B cell (primary cell): ENCODE data around the gene OR52A1. TPM values are rescaled to one million over a fixed set of nuclear protein-coding genes. Genes with fewer than 3 reads are reported as not detected.

Experiments used
- ATAC-seq: fragments of 200-7000 bp; cut with Tn5 transposase; one replicate; pipeline ENCODE4 v1.10.0; 2021; ENCODE audit warnings: low read depth, mild to moderate bottlenecking, moderate number of reproducible peaks, moderate library complexity
- CTCF ChIA-PET: fragments of 350-600 bp; sonication (Branson Sonifier 250); formaldehyde crosslinking; loops from one replicate; lab custom pipeline; 2021; ENCODE audit warnings: antibody characterized with exemption, inconsistent platforms; lab: Charles Lee
- POLR2A ChIA-PET: fragments of 350-600 bp; sonication (Branson Sonifier 250); formaldehyde crosslinking; loops from one replicate; lab custom pipeline; 2021; ENCODE audit warnings: antibody characterized with exemption; lab: Charles Lee
- DNase-seq: peaks from one replicate; pipeline ENCODE4 v3.0.0; 2013
- H2AFZ ChIP-seq: 2 replicates; pipeline ENCODE4 v1.6.1; 2012; ENCODE audit warnings: mild to moderate bottlenecking, low read depth, low read length; ENCODE audit not compliant: insufficient read depth, poor library complexity, severe bottlenecking
- H3K27ac ChIP-seq, 2 donors: 1 replicate in 1 of 2; 2 replicates in 1 of 2; pipeline ENCODE4 v1.5.1; 2012 to 2013; ENCODE audit warnings: low read length in 2 of 2, mild to moderate bottlenecking in 2 of 2, moderate library complexity in 1 of 2
- H3K27me3 ChIP-seq, 4 experiments: fragments of 200-600 bp in 1 of 4; sonication (generic) in 1 of 4; replicated peaks in 1 of 4; 1 replicate in 2 of 4; 2 replicates in 2 of 4; pipeline versions ENCODE4 v1.6.1 to v1.7.0; 2013 to 2016; ENCODE audit warnings: low read length in 3 of 4, mild to moderate bottlenecking in 2 of 4, mixed read lengths in 1 of 4, moderate library complexity in 1 of 4; ENCODE audit not compliant: insufficient read depth in 4 of 4, control insufficient read depth in 3 of 4; ENCODE audit errors: control extremely low read depth in 1 of 4
- H3K36me3 ChIP-seq, 2 experiments: replicated peaks in 1 of 2; 1 replicate in 1 of 2; 2 replicates in 1 of 2; pipeline versions ENCODE4 v1.6.1 to v1.7.1; 2013; ENCODE audit warnings: low read length in 1 of 2; ENCODE audit not compliant: insufficient read depth in 2 of 2, control insufficient read depth in 1 of 2; ENCODE audit errors: control extremely low read depth in 1 of 2, extremely low read depth in 1 of 2
- H3K4me1 ChIP-seq, 2 donors: fragments of 200-600 bp in 1 of 2; sonication (generic) in 1 of 2; 1 replicate in 1 of 2; 2 replicates in 1 of 2; pipeline versions ENCODE4 v1.5.1 to v1.6.1; 2013 to 2017; ENCODE audit warnings: low read length in 2 of 2; ENCODE audit not compliant: control insufficient read depth in 2 of 2, insufficient read depth in 2 of 2
- H3K4me2 ChIP-seq: replicated peaks from 2 replicates; pipeline ENCODE3; 2012; ENCODE audit warnings: mild to moderate bottlenecking, low read depth, low read length; ENCODE audit not compliant: poor library complexity, severe bottlenecking
- H3K4me3 ChIP-seq, 5 experiments: fragments of 200-600 bp in 1 of 5; sonication (generic) in 1 of 5; 1 replicate in 3 of 5; 2 replicates in 2 of 5; pipeline versions ENCODE4 v1.5.1 to v1.7.0; 2011 to 2016; ENCODE audit warnings: low read length in 4 of 5, mild to moderate bottlenecking in 4 of 5, low read depth in 2 of 5, control low read depth in 1 of 5, moderate library complexity in 1 of 5; ENCODE audit not compliant: insufficient read depth in 1 of 5; ENCODE audit errors: control extremely low read depth in 1 of 5, extremely low read depth in 1 of 5
- H3K79me2 ChIP-seq: fragments of 200-600 bp; sonication (generic); one replicate; pipeline ENCODE4 v1.6.0; 2016; ENCODE audit warnings: low read length; ENCODE audit not compliant: control insufficient read depth, insufficient read depth
- H3K9ac ChIP-seq: fragments of 200-600 bp; sonication (generic); 2 replicates; pipeline ENCODE4 v1.6.1; 2017; ENCODE audit warnings: mild to moderate bottlenecking, low read length, moderate library complexity
- H3K9me3 ChIP-seq, 3 donors: one replicate each; pipeline versions ENCODE4 v1.6.1 to v1.7.1; 2013; ENCODE audit warnings: low read length in 2 of 3; ENCODE audit not compliant: control insufficient read depth in 2 of 3, insufficient read depth in 1 of 3; ENCODE audit errors: control extremely low read depth in 1 of 3
- H4K20me1 ChIP-seq: 2 replicates; pipeline ENCODE4 v1.6.0; 2012; ENCODE audit warnings: mild to moderate bottlenecking, low read length; ENCODE audit not compliant: insufficient read depth, control insufficient read depth, poor library complexity, severe bottlenecking
- H3K27ac Mint-ChIP-seq: one replicate; pipeline ENCODE4 v1.8.0; 2021; ENCODE audit warnings: mixed read lengths
- H3K27me3 Mint-ChIP-seq: one replicate; pipeline ENCODE4 v1.8.0; 2021; ENCODE audit warnings: mixed read lengths
- H3K4me1 Mint-ChIP-seq: one replicate; pipeline ENCODE4 v1.8.0; 2021; ENCODE audit warnings: mixed read lengths
- H3K4me3 Mint-ChIP-seq: one replicate; pipeline ENCODE4 v1.8.0; 2021; ENCODE audit warnings: mixed read lengths
- H3K9me3 Mint-ChIP-seq: one replicate; pipeline ENCODE4 v1.8.0; 2022; ENCODE audit warnings: mixed read lengths; ENCODE audit not compliant: insufficient read depth
- CTCF ChIP-seq: fragments of 200-600 bp; IDR thresholded peaks from one replicate; pipeline ENCODE4 v1.8.0; 2022; ENCODE audit warnings: antibody characterized with exemption, mild to moderate bottlenecking
- EZH2 ChIP-seq: IDR thresholded peaks from 2 replicates; pipeline ENCODE4 v1.6.1; 2012; ENCODE audit warnings: borderline replicate concordance, low read depth, mild to moderate bottlenecking, moderate library complexity, low read length; ENCODE audit not compliant: insufficient read depth, poor library complexity, severe bottlenecking
- WGBS: methylation state at CpG from one replicate; pipeline ENCODE4 v1.1.5; 2013; ENCODE audit warnings: missing lambda C conversion rate; ENCODE audit not compliant: insufficient coverage; 5-methylcytosine and 5-hydroxymethylcytosine counted together
- intact Hi-C: fragments of 100-400 bp; cut with micrococcal nuclease; formaldehyde crosslinking; loops from one replicate; pipeline ENCODE4 v1.10.0; 2022
- polyA plus RNA-seq: library from polyadenylated mRNA; depleted of rRNA; stranded (reverse); fragments of >200 nt; gene quantifications from 2 replicates; pipeline ENCODE4 v1.2.3, GENCODE V29; 2012
- total RNA-seq, 2 donors: library from RNA; stranded (reverse); fragments of 120-200 nt in 1 of 2; gene quantifications; 1 replicate in 1 of 2; 2 replicates in 1 of 2; pipeline versions ENCODE4 v1.2.3 to v1.2.4, GENCODE V29; 2013 to 2022

The OR52A1 gene
- total and polyA plus RNA-seq, 2 donors (not counting 1 experiment from before 2014, with no cell fraction given) = not detected

GRCh38 chr11:5197536-5197935 is 43.0 kb upstream of the OR52A1 start:
- Histone ChIP-seq H3K27ac (no peak overlapping the region), H3K9ac (no peak overlapping the region), H3K27me3 (no peaks in the 10 kb centered on the region), H3K4me3 (no peak overlapping the region), H4K20me1 (no peaks in the 10 kb centered on the region), H3K9me3 (peaks cover 0 to 5% (median 0%) of the 10 kb centered on the region in 3 donors), H2AFZ (no peak overlapping the region), H3K4me2 (no peak overlapping the region), H3K4me1 (no peaks in the 10 kb centered on the region), H3K79me2 (no peaks in the 10 kb centered on the region), H3K36me3 (no peaks in the 10 kb centered on the region)
- no peak overlapping the region for H3K27ac Mint-ChIP-seq
- no peak overlapping the region for H3K4me3 Mint-ChIP-seq
- H3K27me3 Mint-ChIP-seq = no peaks in the 10 kb centered on the region
- no peak for ATAC-seq
- H3K4me1 Mint-ChIP-seq = no peaks in the 10 kb centered on the region
- TF ChIP-seq CTCF = no peak
- TF ChIP-seq EZH2 = no peak
- no peaks in the 10 kb centered on the region for H3K9me3 Mint-ChIP-seq
- POLR2A ChIA-PET = no interaction called here
- intact Hi-C loops = no loop called here
- CTCF ChIA-PET = no interaction called here
- DNase-seq = no peak
- no CpG with 5 or more reads among the region's 3 CpGs for WGBS

- CTCF ChIA-PET = no interaction called here
- H3K27me3 Mint-ChIP-seq = no peaks in the 10 kb centered on the region
- Histone ChIP-seq H3K27ac (no peak overlapping the region), H3K4me3 (no peak overlapping the region), H3K4me2 (no peak overlapping the region), H3K9me3 (peaks cover 0 to 5% (median 0%) of the 10 kb centered on the region in 3 donors), H3K79me2 (no peaks in the 10 kb centered on the region), H2AFZ (no peak overlapping the region), H3K27me3 (no peaks in the 10 kb centered on the region), H3K36me3 (no peaks in the 10 kb centered on the region), H4K20me1 (no peaks in the 10 kb centered on the region), H3K9ac (no peak overlapping the region), H3K4me1 (no peaks in the 10 kb centered on the region)
- 95% methylated on average over 3 of the region's 3 CpGs for WGBS
- intact Hi-C loops = no loop called here
- H3K4me3 Mint-ChIP-seq = no peak overlapping the region
- no peaks in the 10 kb centered on the region for H3K4me1 Mint-ChIP-seq
- TF ChIP-seq CTCF (no peak), EZH2 (no peak)
- DNase-seq (no peak), ATAC-seq (no peak)
- peaks cover 2% of the 10 kb centered on the region for H3K9me3 Mint-ChIP-seq
- no peak overlapping the region for H3K27ac Mint-ChIP-seq
- POLR2A ChIA-PET = no interaction called here
These were observed 42.2 kb upstream of the OR52A1 start for GRCh38 chr11:5196731-5197130.
